Stimulated activated CD4-positive, alpha-beta T cell treated with anti-CD3 and anti-CD28 coated beads, TNF-alpha, amount 100 ng/mL, for 1 hour (primary cell): Measurements from ENCODE around the gene MUSK.

Experiments
- DNase-seq, 3 donors: peaks; one replicate each; pipeline ENCODE4 v3.0.0-alpha.2; 2020; ENCODE audit warnings: low read depth in 3 of 3, low spot score in 1 of 3

Gene MUSK

DNA sequence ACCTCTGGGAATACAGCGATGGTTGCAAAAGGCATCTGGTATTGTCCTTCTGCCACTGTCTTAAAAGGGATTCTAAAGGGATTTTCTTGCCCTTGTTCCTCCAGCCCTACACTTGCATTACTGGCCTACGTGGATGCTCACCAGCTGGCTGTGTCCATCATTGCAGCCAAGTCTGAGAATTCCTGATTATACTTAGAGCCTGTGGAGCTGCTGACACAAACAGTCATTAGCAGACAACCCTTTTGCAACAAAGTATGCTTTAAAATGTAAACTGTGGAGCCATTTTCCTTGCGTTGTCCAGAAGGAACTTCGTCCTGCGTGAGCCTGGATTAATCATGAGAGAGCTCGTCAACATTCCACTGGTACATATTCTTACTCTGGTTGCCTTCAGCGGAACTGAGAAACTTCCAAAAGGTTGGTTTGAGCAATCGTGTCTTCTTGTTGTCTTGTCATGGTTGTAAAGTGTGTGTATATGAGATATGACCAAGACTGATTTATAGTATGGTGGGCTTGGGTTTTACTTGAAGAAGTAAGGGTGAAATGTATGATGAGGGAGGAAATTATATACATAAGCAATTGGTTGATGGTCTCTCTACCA is at the start of gene MUSK:
Gene MUSK (plus strand): TSS at position 222 of the 598 bp plus-strand sequence. CDS start 114 bp downstream, at position 336.
- DNase-seq, result no peak

DNA sequence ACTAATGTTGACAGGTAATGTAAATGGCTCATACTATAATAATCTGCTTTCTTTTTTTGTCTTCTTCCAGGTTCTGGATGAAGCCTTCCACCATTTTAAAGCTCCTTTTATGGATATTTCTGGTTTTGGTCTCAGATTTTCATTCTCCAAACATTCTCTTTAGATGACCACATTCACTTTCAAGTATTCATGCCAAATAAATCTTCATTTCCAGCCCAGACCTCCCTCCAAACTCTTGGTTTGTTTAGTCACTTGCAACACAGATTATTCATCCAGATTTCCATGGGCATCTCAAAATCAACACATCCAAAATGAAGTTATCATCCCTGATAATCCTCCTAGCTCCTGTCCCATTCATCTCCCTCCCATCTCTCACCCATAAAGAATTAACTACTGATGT is 48.8 kb upstream of the MUSK start:
- no peak for DNase-seq

DNA sequence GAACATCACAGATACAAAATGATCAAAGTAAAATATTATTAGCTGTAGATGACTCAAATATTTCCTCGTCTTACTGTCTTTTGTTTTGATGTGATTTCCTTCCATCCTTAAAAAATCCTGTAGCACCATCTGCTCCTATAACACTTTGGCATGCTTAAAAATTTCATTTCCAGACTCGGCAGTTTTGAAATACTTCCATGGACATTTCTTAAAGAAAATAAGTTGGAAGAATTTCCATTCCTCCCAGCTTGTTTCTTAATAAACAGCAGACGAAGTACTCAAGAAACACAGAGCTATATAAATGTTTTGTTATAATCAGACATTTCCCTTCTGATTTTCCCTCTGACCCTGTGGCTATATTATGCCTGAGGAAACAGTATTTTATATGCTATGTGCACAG is 47.9 kb upstream of the MUSK start:
- DNase-seq, result no peak

DNA sequence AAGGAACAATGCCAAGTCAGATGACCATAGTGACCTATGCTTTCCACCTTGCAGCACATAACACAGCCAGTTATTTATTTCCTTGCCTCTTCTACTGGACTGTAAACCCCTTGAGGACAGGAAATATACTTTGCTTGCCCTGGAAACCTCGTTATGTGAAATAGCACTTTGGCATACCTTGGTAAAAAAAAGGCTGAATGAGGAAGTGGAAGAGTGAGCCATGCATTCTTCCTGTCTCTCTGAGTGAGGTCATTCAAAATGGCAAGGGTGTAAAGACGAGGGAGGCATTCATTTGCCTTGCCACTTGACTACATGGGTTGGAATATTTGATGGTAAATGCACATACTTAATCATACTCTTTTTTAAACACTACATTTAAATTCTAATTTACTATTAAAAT is 46.2 kb upstream of the MUSK start:
- no peak for DNase-seq

DNA sequence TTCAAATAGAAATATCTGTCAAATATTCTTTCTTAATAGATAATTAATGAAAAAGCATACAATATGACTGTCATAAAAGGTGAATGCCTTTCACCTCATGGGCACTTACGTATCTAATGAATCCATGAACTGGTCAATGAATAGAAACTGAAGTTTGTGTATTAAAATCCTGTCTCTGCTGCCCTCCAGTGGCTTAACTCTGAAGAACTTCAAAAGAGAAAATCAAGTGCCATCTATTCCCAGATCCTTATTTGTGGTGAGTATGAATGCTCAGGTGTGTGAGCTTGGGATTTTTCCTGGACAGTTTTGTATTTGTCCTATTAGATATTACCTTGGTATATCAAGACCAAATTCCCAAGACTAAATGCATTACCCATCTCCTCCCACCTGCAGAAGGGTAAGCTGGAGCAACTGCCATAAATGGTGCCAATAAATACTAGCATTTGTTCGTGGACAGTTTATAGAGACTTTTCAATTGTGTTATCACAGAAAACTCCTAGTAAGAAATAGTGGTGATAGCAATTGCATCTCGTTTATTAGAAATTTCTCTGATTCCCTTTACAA is 45.0 kb upstream of the MUSK start:
- DNase-seq, result no peak

DNA sequence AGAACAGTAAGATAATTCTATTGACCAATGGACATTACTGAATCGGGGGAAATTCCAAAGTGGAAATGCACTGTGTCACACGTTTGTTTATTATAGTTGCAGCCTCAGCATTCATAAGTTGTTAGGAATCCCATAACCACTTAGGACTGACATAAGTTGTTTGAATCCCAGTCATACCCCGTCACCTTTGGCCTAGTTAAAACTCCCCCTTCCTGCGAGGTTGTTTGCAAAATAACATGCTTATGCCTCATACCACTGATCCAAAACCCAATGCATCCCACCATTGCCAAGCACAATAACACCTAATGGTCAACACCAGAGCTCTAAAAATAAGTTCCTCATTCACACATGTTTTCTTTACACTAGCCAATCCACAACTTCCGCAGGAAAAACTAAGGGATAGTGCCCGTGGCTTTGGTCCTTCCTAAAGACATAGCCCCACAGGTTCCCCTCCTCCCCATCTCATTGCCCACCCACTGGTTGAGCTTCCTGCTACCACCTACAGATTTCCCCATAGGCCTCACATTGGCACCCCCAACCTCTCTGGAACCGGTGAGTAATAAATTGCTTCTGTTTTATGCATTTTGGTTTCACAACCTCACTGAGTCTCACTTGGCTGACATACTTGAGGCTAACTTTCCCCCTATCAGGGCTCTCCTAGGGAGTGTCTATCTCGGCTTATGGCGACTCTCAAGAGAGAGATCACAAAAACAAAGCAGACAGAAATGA is 42.3 kb upstream of the MUSK start:
- no peak for DNase-seq

DNA sequence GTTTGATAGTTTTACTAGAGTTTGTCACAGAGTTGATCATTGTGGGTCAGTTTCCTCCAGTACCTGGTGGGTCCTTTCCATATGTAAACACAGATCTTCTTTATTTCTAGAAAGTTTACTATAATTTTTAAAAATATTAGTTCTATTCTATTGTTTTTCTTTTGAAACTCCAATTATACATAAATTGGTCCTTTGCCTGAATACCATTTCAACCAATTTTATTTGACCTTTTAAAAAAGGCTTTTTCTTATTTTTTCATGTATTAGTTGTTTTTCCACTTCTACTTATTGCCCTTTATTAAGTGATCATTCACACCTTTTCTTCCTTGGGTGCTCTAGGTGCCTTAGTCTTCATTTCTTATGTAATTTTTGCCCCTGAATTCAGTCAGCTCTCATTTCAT is 33.0 kb upstream of the MUSK start:
- no peak for DNase-seq

GRCh38 chr9:110638381-110638954 is 30.1 kb upstream of the MUSK start:
- no peak for DNase-seq

GRCh38 chr9:110640736-110641135 is 27.9 kb upstream of the MUSK start:
- no peak for DNase-seq

GRCh38 chr9:110641293-110641692 is 27.3 kb upstream of the MUSK start:
- no peak for DNase-seq

DNA sequence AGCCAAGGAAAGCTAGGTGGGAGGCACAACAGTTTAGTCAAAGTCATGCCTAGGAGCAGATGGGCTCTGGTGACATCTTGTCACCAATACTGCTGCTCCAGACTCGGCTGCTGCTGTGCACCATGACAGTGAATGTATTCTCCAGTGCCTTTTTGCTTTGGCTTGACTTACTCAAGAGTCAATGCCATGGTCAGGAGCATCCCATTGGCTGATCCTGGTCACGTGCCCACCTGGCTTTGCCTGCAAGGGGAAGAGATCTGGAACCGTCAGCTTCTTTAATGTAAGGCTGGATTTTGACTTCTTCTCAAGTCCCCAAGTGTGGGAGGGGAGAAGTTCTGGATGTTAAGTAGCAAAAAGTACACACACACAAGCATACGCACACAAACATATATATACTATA is 19.9 kb upstream of the MUSK start:
- no peak for DNase-seq

DNA sequence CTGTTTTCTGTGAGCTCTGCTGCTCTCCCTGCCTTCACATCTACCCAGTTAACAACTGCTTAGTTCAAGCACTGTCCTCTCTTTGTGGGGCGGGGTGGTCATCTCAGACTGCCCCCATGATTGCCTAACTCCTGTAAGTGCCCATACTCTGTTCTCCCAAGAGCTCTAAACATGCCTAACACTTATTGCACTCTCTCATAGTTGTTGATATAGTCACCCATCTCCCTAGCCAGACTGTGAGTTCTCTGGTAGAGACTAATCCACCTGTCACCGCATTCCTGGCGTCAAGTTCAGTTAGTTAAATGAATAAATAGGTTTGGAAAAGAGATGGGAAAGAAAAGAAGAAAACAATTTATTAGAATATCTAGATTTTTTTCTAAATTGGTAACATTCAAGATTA is 18.3 kb upstream of the MUSK start:
- no peak for DNase-seq

GRCh38 chr9:110650991-110651411 is 17.6 kb upstream of the MUSK start:
- DNase-seq, result no peak

GRCh38 chr9:110655754-110656641 is 12.6 kb upstream of the MUSK start:
- DNase-seq, result no peak

GRCh38 chr9:110659891-110660541 is 8.6 kb upstream of the MUSK start:
- no peak for DNase-seq

DNA sequence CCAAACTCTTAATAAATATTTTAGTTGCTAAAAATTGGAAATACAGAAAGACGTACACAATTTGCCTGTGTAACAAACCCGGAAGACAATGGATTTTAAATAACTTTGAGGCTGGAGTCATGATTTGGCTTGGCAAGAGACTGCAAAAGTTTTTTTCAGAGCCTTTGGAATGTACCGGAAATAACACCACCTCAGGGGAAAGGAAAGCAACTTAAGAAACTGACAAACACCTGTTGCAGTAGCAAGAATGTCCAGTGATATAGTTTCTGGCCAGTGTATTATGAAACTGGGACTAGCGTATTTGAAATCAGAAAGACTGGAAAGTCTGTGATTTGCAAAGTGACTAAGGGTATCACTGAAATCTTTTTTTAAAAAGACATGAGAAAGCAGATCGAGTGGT is 842 bp downstream of the MUSK start:
- no peak for DNase-seq

- DNase-seq, result no peak
Observed at GRCh38 chr9:110671849-110672248, 3.3 kb downstream of the MUSK start.

DNA sequence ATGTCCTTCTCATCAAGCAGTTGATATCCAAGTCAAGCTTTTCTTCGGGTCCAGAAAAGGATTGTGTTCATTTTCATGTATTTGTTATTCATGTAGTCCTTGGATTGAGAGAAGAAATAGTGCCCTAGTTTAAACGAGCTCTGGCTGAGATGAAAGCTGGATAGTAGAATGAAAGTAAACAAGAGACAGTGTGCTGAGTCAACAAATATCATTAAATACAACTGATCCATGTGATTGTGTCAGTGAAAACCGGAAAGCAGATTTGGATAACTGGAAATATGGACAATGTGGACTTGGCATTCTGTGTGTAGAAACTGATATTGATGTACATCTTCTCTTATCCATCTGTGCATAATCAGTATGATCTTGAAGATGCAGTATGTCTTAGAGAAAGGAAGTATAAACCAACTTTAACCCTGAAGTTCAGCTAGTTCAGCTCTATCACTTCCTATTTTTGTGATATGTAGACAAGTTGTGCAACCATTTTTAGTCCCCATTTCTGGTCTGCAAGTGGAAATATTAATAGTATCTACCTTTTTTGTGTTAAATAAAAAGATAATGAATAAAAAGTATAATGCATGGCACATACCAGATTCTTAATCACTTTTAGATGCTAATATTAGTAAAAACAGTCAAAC is 4.4 kb downstream of the MUSK start:
- DNase-seq, result no peak

DNA sequence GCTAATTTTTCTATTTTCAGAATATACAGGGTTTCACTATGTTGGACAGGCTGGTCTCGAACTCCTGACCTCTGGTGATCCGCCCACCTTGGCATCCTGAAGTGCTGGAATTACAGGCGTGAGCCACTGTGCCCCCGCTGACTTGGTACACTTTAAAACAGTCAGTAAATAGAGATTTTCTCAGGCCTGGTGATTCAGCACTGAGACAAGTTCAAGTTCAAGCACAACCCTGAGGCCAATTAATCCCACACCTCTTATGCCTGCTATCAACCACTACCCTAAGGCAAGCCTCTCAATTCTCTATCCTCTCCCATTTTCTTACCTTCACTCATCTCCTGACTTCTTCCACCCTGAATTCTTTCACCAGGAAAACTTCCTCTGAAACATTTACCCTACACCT is 18.9 kb downstream of the MUSK start:
- DNase-seq, result no peak

DNA sequence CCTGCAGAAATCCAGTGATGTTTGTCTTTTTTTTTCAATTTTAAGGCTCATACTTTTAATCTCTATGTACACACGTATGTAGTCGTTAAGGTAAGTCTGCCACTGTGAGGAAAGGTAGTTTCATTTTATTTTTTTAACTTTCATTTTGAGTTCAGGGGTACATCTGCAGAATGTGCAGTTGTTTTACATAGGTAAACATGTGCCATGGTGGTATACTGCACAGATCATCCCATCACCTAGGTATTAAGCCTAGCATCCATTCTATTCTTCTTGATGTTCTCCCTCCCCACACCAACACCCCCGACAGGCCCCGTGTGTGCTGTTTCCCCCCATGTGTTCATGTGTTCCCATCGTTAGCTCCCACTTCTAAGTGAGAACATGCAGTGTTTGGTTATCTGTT is 19.7 kb downstream of the MUSK start:
- no peak for DNase-seq
